K562 (cell line): ENCODE measurements around the gene PSMA7. TPM values are rescaled to one million over a fixed set of nuclear protein-coding genes. Genes with fewer than 3 reads are reported as not detected.
A peak's percentile ranks its signal among the peaks of the same experiment; 100 is the strongest.

ENCODE experiments used
- AFF1 ChIP-seq, 2 experiments: fragments of 450-650 bp; IDR thresholded peaks; 2 replicates each; pipeline ENCODE4 v1.6.1; 2018; ENCODE audit warnings: mild to moderate bottlenecking in 2 of 2, low read depth in 1 of 2; ENCODE audit not compliant: partially characterized antibody in 2 of 2
- BRD9 ChIP-seq: fragments of 450-650 bp; IDR thresholded peaks from 2 replicates; pipeline ENCODE4 v1.6.1; 2018; ENCODE audit warnings: low read depth; ENCODE audit not compliant: partially characterized antibody
- CXXC5 ChIP-seq: fragments of 250-450 bp; sonication (Bioruptor Pico); IDR thresholded peaks from 2 replicates; pipeline ENCODE4 v1.8.0; 2022; ENCODE audit warnings: inconsistent platforms, mild to moderate bottlenecking, moderate library complexity
- ETV1 ChIP-seq: fragments of 450-650 bp; conservative IDR thresholded peaks from 2 replicates; pipeline ENCODE4 v1.6.1; 2016; ENCODE audit warnings: missing genetic modification characterization, control low read depth, low read depth, missing compliant biosample characterization
- GABPB1 ChIP-seq: sonication (generic); formaldehyde crosslinking; IDR thresholded peaks from 2 replicates; pipeline ENCODE4 v1.8.0; 2022; ENCODE audit warnings: mild to moderate bottlenecking, missing genetic modification reagents
- KDM4B ChIP-seq, 2 experiments: fragments of 450-650 bp in 1 of 2; sonication (generic) in 1 of 2; IDR thresholded peaks; 2 replicates each; pipeline ENCODE4 v1.6.1; 2016 to 2017; ENCODE audit warnings: borderline replicate concordance in 2 of 2, antibody characterized with exemption in 1 of 2, low read depth in 1 of 2, mild to moderate bottlenecking in 1 of 2
- KLF16 ChIP-seq: IDR thresholded peaks from 2 replicates; pipeline ENCODE4 v1.6.1; 2016; ENCODE audit warnings: antibody characterized with exemption
- NRF1 ChIP-seq, 2 experiments: fragments of 450-650 bp; IDR thresholded peaks in 1 of 2; conservative IDR thresholded peaks in 1 of 2; 2 replicates each; pipeline ENCODE4 v1.6.1; 2014; ENCODE audit warnings: mild to moderate bottlenecking in 2 of 2
- RBM22 ChIP-seq: fragments of 200-400 bp; formaldehyde crosslinking; IDR thresholded peaks from 2 replicates; pipeline ENCODE4 v1.6.1; 2018; ENCODE audit warnings: low read length, low read depth; ENCODE audit not compliant: poor library complexity, severe bottlenecking
- SIX5 ChIP-seq, 2 experiments: IDR thresholded peaks; 2 replicates each; pipeline ENCODE4 v1.6.1; 2011; ENCODE audit warnings: low read length in 2 of 2, borderline replicate concordance in 1 of 2, low read depth in 1 of 2, mild to moderate bottlenecking in 1 of 2, moderate library complexity in 1 of 2; ENCODE audit not compliant: insufficient read depth in 1 of 2
- SMARCB1 ChIP-seq: IDR thresholded peaks from 2 replicates; pipeline ENCODE4 v1.6.1; 2011; ENCODE audit warnings: improper control_type of control experiment, low read depth; ENCODE audit not compliant: insufficient read length
- SRF ChIP-seq, 2 experiments: fragments of 250-450, 450-650 bp in 1 of 2; sonication (Bioruptor Pico) in 1 of 2; sonication (generic) in 1 of 2; formaldehyde crosslinking; IDR thresholded peaks; 2 replicates each; pipeline versions ENCODE4 v1.5.0 to v1.5.1; 2020 to 2022; ENCODE audit warnings: mild to moderate bottlenecking in 1 of 2, missing genetic modification reagents in 1 of 2
- TCFL5 ChIP-seq: fragments of 250-450 bp; sonication (Bioruptor Pico); conservative IDR thresholded peaks from 2 replicates; pipeline ENCODE4 v1.6.1; 2021; ENCODE audit warnings: mild to moderate bottlenecking, moderate library complexity, matching md5 sums
- ZBTB17 ChIP-seq: fragments of 450-650 bp; formaldehyde crosslinking; IDR thresholded peaks from 2 replicates; pipeline ENCODE4 v1.4.0; 2020; ENCODE audit warnings: mild to moderate bottlenecking
- ZNF263 ChIP-seq: sonication (generic); formaldehyde crosslinking; IDR thresholded peaks from 2 replicates; pipeline ENCODE4 v1.8.0; 2022; ENCODE audit warnings: mild to moderate bottlenecking, missing genetic modification reagents, borderline replicate concordance
- ZNF507 ChIP-seq: conservative IDR thresholded peaks from 2 replicates; pipeline ENCODE4 v1.6.1; 2017; ENCODE audit warnings: missing genetic modification characterization, missing compliant biosample characterization
- ZNF57 ChIP-seq: fragments of 450-650 bp; formaldehyde crosslinking; IDR thresholded peaks from 2 replicates; pipeline ENCODE4 v1.4.0; 2020; ENCODE audit warnings: mild to moderate bottlenecking, moderate library complexity
- ZNF668 ChIP-seq: fragments of 250-450 bp; sonication (Bioruptor Pico); IDR thresholded peaks from 2 replicates; pipeline ENCODE4 v1.8.0; 2022; ENCODE audit warnings: mild to moderate bottlenecking, inconsistent platforms
- polyA plus RNA-seq, 8 experiments: library from polyadenylated mRNA; depleted of rRNA in 4 of 8; stranded (reverse) in 5 of 8; unstranded in 3 of 8; fragments of >200 nt; fragmentation: Nextera tagmentation in 2 of 8; fragmentation: Illumina TruSeq in 1 of 8; extraction: Ambion mirVana in 2 of 8; extraction: Trizol in 1 of 8; gene quantifications; 2 replicates each; pipeline versions ENCODE4 v1.2.1 to v1.2.3, GENCODE V29; 2011 to 2014; ENCODE audit warnings: inconsistent platforms in 1 of 8, missing spikeins in 1 of 8
- total RNA-seq, 7 experiments: library from RNA; depleted of rRNA in 6 of 7; stranded (reverse); fragments of >200 nt in 6 of 7; fragmentation: Illumina TruSeq in 2 of 7; extraction: Trizol in 2 of 7; gene quantifications; 2 replicates each; pipeline versions ENCODE4 v1.2.1 to v1.2.3, GENCODE V29; 2011 to 2021; ENCODE audit warnings: low replicate concordance in 1 of 7
- TF ChIP-seq, protein P1 (sequence below): fragments of 250-450 bp; sonication (Bioruptor Pico); IDR thresholded peaks from 2 replicates; pipeline ENCODE4 v1.5.0; 2022; ENCODE audit warnings: mild to moderate bottlenecking
- TF ChIP-seq, protein P2 (sequence below): fragments of 200-800 bp; sonication (Bioruptor generic); IDR thresholded peaks from 2 replicates; pipeline ENCODE4 v1.6.1; 2017; ENCODE audit warnings: missing genetic modification characterization, missing compliant biosample characterization

PSMA7 gene
- total and polyA plus RNA-seq, 9 of the 15 experiments (the other 6 are each of a cell fraction or from before 2014, with no cell fraction given), result 257 to 510 (median 393) TPM

DNA sequence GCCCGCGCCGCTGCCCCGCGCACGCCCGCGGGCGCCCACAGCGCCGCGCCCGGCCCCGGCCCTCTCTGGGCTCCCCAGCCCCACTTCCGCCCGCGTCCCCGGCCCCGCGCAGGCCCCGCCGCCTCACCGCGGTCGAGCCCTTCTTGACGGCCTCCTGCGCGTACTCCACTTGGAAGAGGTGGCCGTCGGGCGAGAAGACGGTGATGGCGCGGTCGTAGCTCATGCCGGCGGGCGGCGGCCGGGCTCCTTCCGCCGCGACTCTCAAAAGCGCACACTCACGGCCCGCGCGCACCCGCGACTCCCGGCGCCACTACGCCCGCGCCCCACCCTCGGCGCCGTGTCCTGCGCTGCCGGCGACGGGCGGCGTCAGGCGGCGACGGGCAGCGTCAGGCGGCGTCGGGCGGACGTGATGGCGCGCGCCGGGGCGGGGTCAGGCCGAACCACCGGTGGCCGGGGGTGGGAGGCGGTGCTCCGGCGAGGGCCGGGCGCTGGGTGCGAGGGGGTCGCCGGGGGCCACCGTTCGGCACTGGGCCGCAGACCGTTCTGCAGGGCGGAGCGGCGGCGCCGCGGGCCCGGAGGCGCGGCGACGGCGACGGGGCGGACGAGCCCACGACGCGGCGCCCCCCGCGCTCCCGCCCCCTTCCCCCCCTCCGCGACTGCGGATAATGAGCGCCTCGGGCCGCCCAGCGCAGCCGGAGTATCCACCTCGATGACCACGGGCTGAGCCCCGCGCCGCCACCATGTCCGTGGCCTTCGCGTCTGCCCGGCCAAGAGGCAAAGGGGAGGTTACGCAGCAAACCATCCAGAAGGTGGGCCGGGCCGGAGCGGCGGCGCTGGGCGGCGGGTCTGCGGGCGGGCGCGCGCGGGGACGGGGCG, at the start of gene PSMA7, which contains the start of gene SS18L1 (continued):
- no peak for TF ChIP-seq ETV1
- TF ChIP-seq KDM4B (IDR thresholded peaks at IDR 0.05; ENCODE audit: borderline replicate concordance in 2 of 2, low read depth in 1 of 2), result no peak
- no peak for TF ChIP-seq ZBTB17 (CRISPR knock-in tag)
- TF ChIP-seq NRF1 (conservative IDR thresholded peaks at IDR 0.05 in 1 of 2, IDR thresholded peaks at IDR 0.05 in 1 of 2), result peak; percentile 75 to 82; a peak in 2 of 4 replicates
- no peak for TF ChIP-seq ZNF507 (tag)
- no peak for TF ChIP-seq BRD9
- TF ChIP-seq SMARCB1, result no peak
- TF ChIP-seq, protein P1, sequence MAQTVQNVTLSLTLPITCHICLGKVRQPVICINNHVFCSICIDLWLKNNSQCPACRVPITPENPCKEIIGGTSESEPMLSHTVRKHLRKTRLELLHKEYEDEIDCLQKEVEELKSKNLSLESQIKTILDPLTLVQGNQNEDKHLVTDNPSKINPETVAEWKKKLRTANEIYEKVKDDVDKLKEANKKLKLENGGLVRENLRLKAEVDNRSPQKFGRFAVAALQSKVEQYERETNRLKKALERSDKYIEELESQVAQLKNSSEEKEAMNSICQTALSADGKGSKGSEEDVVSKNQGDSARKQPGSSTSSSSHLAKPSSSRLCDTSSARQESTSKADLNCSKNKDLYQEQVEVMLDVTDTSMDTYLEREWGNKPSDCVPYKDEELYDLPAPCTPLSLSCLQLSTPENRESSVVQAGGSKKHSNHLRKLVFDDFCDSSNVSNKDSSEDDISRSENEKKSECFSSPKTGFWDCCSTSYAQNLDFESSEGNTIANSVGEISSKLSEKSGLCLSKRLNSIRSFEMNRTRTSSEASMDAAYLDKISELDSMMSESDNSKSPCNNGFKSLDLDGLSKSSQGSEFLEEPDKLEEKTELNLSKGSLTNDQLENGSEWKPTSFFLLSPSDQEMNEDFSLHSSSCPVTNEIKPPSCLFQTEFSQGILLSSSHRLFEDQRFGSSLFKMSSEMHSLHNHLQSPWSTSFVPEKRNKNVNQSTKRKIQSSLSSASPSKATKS (CRISPR knock-in tag), result no peak
- no peak for TF ChIP-seq ZNF57 (CRISPR knock-in tag)
- no peak for TF ChIP-seq SRF (CRISPR knock-in tag; IDR thresholded peaks at IDR 0.05)
- no peak for TF ChIP-seq SIX5 (IDR thresholded peaks at IDR 0.05; ENCODE audit: borderline replicate concordance in 1 of 2, insufficient read depth in 1 of 2, low read depth in 1 of 2, low read length in 2 of 2)
- TF ChIP-seq, protein P2, sequence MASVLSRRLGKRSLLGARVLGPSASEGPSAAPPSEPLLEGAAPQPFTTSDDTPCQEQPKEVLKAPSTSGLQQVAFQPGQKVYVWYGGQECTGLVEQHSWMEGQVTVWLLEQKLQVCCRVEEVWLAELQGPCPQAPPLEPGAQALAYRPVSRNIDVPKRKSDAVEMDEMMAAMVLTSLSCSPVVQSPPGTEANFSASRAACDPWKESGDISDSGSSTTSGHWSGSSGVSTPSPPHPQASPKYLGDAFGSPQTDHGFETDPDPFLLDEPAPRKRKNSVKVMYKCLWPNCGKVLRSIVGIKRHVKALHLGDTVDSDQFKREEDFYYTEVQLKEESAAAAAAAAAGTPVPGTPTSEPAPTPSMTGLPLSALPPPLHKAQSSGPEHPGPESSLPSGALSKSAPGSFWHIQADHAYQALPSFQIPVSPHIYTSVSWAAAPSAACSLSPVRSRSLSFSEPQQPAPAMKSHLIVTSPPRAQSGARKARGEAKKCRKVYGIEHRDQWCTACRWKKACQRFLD (CRISPR knock-in tag), result no peak
- TF ChIP-seq RBM22, result peak; percentile 23
- TF ChIP-seq KLF16, result no peak
- TF ChIP-seq AFF1 (IDR thresholded peaks at IDR 0.05; ENCODE audit: low read depth in 1 of 2, partially characterized antibody in 2 of 2), result no peak
- no peak for TF ChIP-seq ZNF263 (CRISPR knock-in tag)
- TF ChIP-seq ZNF668, result no peak
- no peak for TF ChIP-seq TCFL5 (CRISPR knock-in tag)
- peak; percentile 96 for TF ChIP-seq CXXC5 (CRISPR knock-in tag)
- no peak for TF ChIP-seq GABPB1 (CRISPR knock-in tag)
